Neural cell (in vitro differentiated cells): ENCODE measurements around the gene BSCL2. TPM values are rescaled to one million over a fixed set of nuclear protein-coding genes. Genes with fewer than 3 reads are reported as not detected.
"Not testable (repeated sequence)": the region's sequence is repeated elsewhere in the genome, so short reads cannot be mapped to it uniquely, and the experiment has no call there.

Experiments
- H2AFZ ChIP-seq: fragments of 200-600, 300-800 bp; sonication (generic), shearing (Covaris generic); 2 replicates; pipeline ENCODE4 v1.6.0; 2014; ENCODE audit warnings: low read depth, mild to moderate bottlenecking, antibody characterized with exemption, low read length, moderate library complexity
- H3F3A ChIP-seq: fragments of 200-600 bp; shearing (Covaris generic); 2 replicates; pipeline ENCODE4 v1.6.1; 2016; ENCODE audit warnings: mild to moderate bottlenecking, moderate library complexity, mixed read lengths, antibody characterized with exemption, low read length; ENCODE audit not compliant: insufficient read depth, poor library complexity, severe bottlenecking
- H3K27ac ChIP-seq: fragments of 200-600, 300-800 bp; sonication (generic), shearing (Covaris generic); 2 replicates; pipeline ENCODE4 v1.5.1; 2014; ENCODE audit warnings: mild to moderate bottlenecking, low read length, moderate library complexity
- H3K27me3 ChIP-seq: fragments of 300-800, 200-600 bp; sonication (generic), shearing (Covaris generic); 2 replicates; pipeline ENCODE4 v1.6.0; 2014; ENCODE audit warnings: mild to moderate bottlenecking, low read depth, low read length, moderate library complexity; ENCODE audit not compliant: insufficient read depth
- H3K36me3 ChIP-seq: fragments of 300-800, 200-600 bp; sonication (generic), shearing (Covaris generic); 2 replicates; pipeline ENCODE4 v1.5.1; 2014; ENCODE audit warnings: mild to moderate bottlenecking, antibody characterized with exemption, low read length, moderate library complexity; ENCODE audit not compliant: insufficient read depth
- H3K4me2 ChIP-seq: fragments of 300-800, 200-600 bp; sonication (generic), shearing (Covaris generic); 2 replicates; pipeline ENCODE4 v1.6.0; 2014; ENCODE audit warnings: mild to moderate bottlenecking, low read length
- H3K4me3 ChIP-seq: fragments of 300-800, 200-600 bp; sonication (generic), shearing (Covaris generic); 2 replicates; pipeline ENCODE4 v1.5.1; 2014; ENCODE audit warnings: mild to moderate bottlenecking, low read length, moderate library complexity
- H3K79me2 ChIP-seq: fragments of 200-600 bp; shearing (Covaris generic); replicated peaks from 2 replicates; pipeline ENCODE4 v1.6.0; 2014; ENCODE audit warnings: mild to moderate bottlenecking, low read length, moderate library complexity; ENCODE audit not compliant: insufficient read depth
- H3K9ac ChIP-seq: fragments of 300-800, 200-600 bp; sonication (generic), shearing (Covaris generic); 2 replicates; pipeline ENCODE4 v1.6.1; 2016; ENCODE audit warnings: mild to moderate bottlenecking, low read length, mixed read lengths
- H3K9me2 ChIP-seq: fragments of 200-600 bp; shearing (Covaris generic); 2 replicates; pipeline ENCODE4 v1.6.1; 2016; ENCODE audit warnings: mild to moderate bottlenecking, low read length, mixed read lengths; ENCODE audit not compliant: insufficient read depth
- H3K9me3 ChIP-seq: fragments of 200-600, 300-800 bp; sonication (generic), shearing (Covaris generic); 2 replicates; pipeline ENCODE4 v1.6.1; 2016; ENCODE audit warnings: mild to moderate bottlenecking, mixed run types, low read length, moderate library complexity, mixed read lengths
- H4K20me1 ChIP-seq: fragments of 200-600 bp; shearing (Covaris generic); 2 replicates; pipeline ENCODE4 v1.6.1; 2016; ENCODE audit warnings: mild to moderate bottlenecking, mixed run types; ENCODE audit not compliant: insufficient read depth
- EP300 ChIP-seq: fragments of 450-650 bp; conservative IDR thresholded peaks from 2 replicates; pipeline ENCODE4 v1.6.1; 2014; ENCODE audit warnings: antibody characterized with exemption, mild to moderate bottlenecking, moderate library complexity; ENCODE audit not compliant: poor library complexity, severe bottlenecking
- EZH2 ChIP-seq: fragments of 200-600, 300-800 bp; shearing (Covaris generic), sonication (generic); IDR thresholded peaks from 2 replicates; pipeline ENCODE4 v1.6.1; 2014; ENCODE audit warnings: antibody characterized with exemption, low read length, borderline replicate concordance, mild to moderate bottlenecking; ENCODE audit not compliant: insufficient read depth, poor library complexity, severe bottlenecking
- MXI1 ChIP-seq: fragments of 450-650 bp; conservative IDR thresholded peaks from 2 replicates; pipeline ENCODE4 v1.6.1; 2014; ENCODE audit warnings: antibody characterized with exemption, mild to moderate bottlenecking; ENCODE audit not compliant: poor library complexity, severe bottlenecking
- RAD21 ChIP-seq: fragments of 450-650 bp; conservative IDR thresholded peaks from 2 replicates; pipeline ENCODE4 v1.6.1; 2014; ENCODE audit warnings: antibody characterized with exemption, mild to moderate bottlenecking, moderate library complexity
- SMC3 ChIP-seq: fragments of 450-650 bp; conservative IDR thresholded peaks from 2 replicates; pipeline ENCODE4 v1.6.1; 2014; ENCODE audit warnings: antibody characterized with exemption, mild to moderate bottlenecking, moderate library complexity; ENCODE audit not compliant: poor library complexity
- TAF1 ChIP-seq: IDR thresholded peaks from 2 replicates; pipeline ENCODE4 v1.6.1; 2012; ENCODE audit warnings: low read depth
- polyA plus RNA-seq: library from polyadenylated mRNA; depleted of rRNA; stranded (reverse); fragments of >200 nt; gene quantifications from 2 replicates; pipeline ENCODE4 v1.2.3, GENCODE V29; 2014
- TF ChIP-seq, protein P1 (sequence below): IDR thresholded peaks from 2 replicates; pipeline ENCODE4 v1.6.1; 2012; ENCODE audit warnings: borderline replicate concordance
- TF ChIP-seq, protein P2 (sequence below): fragments of 450-650 bp; IDR thresholded peaks from 2 replicates; pipeline ENCODE4 v1.5.1; 2014; ENCODE audit warnings: antibody characterized with exemption, mild to moderate bottlenecking, moderate library complexity; ENCODE audit not compliant: poor library complexity, severe bottlenecking

The BSCL2 gene
- polyA plus RNA-seq, 1 donor from 2014 or later, result 304 TPM

DNA sequence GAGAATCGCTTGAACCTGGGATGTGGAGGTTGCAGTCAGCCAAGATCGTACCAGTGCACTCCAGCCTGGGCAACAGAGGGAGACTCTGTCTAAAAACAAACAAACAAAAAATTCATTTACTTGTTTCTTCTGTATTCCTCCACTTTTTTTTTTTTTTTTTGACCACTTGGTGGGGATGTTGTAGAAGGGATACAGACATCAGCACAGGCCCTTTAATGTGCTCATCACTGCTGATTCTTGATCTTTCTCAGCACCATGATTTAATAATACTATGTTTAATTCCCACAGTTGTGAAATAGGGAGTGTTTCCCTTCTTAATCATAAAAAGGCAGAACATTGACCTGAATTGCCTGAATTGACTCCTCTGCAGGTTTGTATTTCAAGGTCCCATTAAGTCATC is 25.6 kb upstream of the BSCL2 start:
- Histone ChIP-seq H3K79me2 (peaks cover 10% of the 10 kb centered on the region), H4K20me1 (no peaks in the 10 kb centered on the region), H3K36me3 (no peaks in the 10 kb centered on the region), H3K27ac (no peak overlapping the region), H3K4me2 (no peak overlapping the region), H3K9ac (peak overlapping the region; percentile 27), H3K27me3 (no peaks in the 10 kb centered on the region), H3K9me3 (no peaks in the 10 kb centered on the region), H2AFZ (no peak overlapping the region), H3F3A (no peaks in the 10 kb centered on the region), H3K4me3 (peak overlapping the region; percentile 38), H3K9me2 (no peaks in the 10 kb centered on the region)
- peak; percentile 70 for TF ChIP-seq RAD21
- TF ChIP-seq EP300, result no peak
- TF ChIP-seq, protein P1, sequence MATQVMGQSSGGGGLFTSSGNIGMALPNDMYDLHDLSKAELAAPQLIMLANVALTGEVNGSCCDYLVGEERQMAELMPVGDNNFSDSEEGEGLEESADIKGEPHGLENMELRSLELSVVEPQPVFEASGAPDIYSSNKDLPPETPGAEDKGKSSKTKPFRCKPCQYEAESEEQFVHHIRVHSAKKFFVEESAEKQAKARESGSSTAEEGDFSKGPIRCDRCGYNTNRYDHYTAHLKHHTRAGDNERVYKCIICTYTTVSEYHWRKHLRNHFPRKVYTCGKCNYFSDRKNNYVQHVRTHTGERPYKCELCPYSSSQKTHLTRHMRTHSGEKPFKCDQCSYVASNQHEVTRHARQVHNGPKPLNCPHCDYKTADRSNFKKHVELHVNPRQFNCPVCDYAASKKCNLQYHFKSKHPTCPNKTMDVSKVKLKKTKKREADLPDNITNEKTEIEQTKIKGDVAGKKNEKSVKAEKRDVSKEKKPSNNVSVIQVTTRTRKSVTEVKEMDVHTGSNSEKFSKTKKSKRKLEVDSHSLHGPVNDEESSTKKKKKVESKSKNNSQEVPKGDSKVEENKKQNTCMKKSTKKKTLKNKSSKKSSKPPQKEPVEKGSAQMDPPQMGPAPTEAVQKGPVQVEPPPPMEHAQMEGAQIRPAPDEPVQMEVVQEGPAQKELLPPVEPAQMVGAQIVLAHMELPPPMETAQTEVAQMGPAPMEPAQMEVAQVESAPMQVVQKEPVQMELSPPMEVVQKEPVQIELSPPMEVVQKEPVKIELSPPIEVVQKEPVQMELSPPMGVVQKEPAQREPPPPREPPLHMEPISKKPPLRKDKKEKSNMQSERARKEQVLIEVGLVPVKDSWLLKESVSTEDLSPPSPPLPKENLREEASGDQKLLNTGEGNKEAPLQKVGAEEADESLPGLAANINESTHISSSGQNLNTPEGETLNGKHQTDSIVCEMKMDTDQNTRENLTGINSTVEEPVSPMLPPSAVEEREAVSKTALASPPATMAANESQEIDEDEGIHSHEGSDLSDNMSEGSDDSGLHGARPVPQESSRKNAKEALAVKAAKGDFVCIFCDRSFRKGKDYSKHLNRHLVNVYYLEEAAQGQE, result no peak
- TF ChIP-seq, protein P2, sequence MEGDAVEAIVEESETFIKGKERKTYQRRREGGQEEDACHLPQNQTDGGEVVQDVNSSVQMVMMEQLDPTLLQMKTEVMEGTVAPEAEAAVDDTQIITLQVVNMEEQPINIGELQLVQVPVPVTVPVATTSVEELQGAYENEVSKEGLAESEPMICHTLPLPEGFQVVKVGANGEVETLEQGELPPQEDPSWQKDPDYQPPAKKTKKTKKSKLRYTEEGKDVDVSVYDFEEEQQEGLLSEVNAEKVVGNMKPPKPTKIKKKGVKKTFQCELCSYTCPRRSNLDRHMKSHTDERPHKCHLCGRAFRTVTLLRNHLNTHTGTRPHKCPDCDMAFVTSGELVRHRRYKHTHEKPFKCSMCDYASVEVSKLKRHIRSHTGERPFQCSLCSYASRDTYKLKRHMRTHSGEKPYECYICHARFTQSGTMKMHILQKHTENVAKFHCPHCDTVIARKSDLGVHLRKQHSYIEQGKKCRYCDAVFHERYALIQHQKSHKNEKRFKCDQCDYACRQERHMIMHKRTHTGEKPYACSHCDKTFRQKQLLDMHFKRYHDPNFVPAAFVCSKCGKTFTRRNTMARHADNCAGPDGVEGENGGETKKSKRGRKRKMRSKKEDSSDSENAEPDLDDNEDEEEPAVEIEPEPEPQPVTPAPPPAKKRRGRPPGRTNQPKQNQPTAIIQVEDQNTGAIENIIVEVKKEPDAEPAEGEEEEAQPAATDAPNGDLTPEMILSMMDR, result peak; percentile 67
- peak; percentile 68 for TF ChIP-seq SMC3
- no peak for TF ChIP-seq TAF1
- no peak for TF ChIP-seq MXI1
- no peak for TF ChIP-seq EZH2

DNA sequence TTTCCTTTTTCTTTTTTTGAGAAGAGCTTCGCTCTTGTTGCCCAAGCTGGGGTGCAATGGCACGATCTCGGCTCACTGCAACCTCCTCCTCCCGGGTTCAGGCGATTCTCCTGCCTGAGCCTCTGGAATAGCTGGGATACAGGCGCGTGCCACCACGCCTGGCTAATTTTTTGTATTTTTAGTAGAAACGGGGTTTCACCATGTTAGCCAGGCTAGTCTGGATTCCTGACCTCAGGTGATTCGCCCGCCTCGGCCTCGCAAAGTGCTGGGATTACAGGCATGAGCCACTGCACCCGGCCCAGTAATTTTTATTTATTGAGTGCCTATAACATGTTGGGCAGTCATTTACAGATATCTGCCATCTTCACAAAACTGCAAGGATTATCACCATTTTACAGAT is 22.9 kb upstream of the BSCL2 start:
- not testable (repeated sequence) for H4K20me1 ChIP-seq, H3K9me3 ChIP-seq, H3K27me3 ChIP-seq, H2AFZ ChIP-seq, H3K27ac ChIP-seq, H3F3A ChIP-seq, H3K36me3 ChIP-seq, H3K9me2 ChIP-seq
- peak overlapping the region; percentile 83 for H3K4me3 ChIP-seq
- peaks cover 25% of the 10 kb centered on the region for H3K79me2 ChIP-seq
- peak overlapping the region; percentile 32 for H3K4me2 ChIP-seq
- H3K9ac ChIP-seq, result peak overlapping the region; percentile 75
